CD1c-positive myeloid dendritic cell (primary cell): ENCODE results near the gene ULK1.
"Not testable (repeated sequence)": the region's sequence is repeated elsewhere in the genome, so short reads cannot be mapped to it uniquely, and the experiment has no call there.

ENCODE experiments used
- DNase-seq: peaks from one replicate; pipeline ENCODE4 v3.0.0-alpha.2; 2016; ENCODE audit errors: extremely low spot score

The ULK1 gene

DNA sequence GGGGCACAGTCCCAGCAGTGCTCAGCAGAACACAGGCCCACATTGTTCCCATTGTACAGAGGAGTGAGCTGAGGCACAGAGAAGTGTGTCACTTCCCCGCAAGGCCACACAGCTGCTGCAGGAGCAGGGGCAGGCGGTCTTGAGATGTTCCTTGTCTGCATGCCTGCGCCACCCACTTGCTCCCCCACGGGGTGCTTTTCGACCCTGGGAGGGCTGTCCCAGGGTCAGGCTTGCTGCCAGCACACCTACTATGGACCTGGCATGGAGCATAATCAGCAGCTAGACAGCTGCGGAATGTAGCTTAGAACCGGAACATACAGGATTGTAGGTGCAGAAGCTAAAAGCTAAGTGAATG is 47.5 kb downstream of the ULK1 start:
- no peak for DNase-seq

DNA sequence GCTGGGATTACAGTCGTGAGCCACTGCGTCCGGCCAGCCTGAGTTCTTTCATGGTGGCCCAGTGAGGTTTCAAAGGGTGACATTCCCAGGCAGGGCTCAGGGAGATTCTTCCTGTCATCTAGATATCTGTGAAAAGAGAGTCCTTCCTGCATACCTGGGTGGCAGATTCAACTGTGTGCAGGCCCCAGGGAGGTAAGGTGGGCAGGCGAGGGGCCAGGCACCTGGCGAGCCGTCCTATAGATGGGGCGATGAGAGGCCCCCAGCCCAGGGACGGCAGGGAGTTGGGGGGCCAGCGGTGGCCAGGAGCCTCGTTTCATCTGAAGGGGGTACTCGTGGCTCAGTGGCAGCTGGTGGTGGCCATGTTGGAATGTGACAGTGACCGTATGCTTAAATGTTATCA is 48.2 kb downstream of the ULK1 start:
- DNase-seq = no peak

DNA sequence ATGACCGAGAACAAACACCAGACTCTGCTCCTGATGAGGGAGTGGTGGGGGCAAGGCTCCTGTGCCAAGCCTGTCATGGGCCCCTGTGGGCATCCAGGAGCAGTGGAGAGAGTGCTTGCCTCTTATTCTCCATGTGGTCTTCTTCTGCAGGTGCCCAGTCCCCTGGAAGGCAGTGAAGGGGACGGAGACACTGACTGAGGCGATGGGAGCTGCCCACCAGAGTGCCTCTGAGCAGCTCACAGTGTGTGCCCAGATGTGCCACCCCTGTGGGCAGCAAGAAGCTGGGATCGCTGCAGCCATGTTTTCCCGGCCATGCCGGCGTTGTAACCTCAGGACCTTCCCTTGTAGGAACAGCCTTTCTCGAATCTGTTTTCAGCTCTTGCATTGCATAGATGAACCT is 49.0 kb downstream of the ULK1 start:
- DNase-seq = no peak

DNA sequence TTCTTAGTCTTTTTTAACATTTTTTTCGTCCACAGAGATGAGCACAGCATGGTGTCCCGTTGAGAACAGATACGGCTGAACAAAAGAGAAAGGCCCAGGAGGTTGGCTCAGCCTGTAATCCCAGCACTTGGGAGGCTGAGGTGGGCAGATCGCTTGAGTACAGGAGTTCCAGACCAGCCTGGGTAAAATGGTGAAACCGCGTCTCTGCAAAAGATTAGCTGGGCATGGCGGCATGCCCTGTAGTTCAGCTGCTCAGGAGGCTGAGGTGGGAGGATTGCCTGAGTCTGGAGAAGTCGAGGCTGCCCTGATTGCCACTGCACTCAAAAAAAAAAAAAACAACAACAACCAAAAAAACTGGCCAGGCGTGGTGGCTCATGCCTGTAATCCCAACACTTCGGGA is 49.5 kb downstream of the ULK1 start:
- no peak for DNase-seq

DNA sequence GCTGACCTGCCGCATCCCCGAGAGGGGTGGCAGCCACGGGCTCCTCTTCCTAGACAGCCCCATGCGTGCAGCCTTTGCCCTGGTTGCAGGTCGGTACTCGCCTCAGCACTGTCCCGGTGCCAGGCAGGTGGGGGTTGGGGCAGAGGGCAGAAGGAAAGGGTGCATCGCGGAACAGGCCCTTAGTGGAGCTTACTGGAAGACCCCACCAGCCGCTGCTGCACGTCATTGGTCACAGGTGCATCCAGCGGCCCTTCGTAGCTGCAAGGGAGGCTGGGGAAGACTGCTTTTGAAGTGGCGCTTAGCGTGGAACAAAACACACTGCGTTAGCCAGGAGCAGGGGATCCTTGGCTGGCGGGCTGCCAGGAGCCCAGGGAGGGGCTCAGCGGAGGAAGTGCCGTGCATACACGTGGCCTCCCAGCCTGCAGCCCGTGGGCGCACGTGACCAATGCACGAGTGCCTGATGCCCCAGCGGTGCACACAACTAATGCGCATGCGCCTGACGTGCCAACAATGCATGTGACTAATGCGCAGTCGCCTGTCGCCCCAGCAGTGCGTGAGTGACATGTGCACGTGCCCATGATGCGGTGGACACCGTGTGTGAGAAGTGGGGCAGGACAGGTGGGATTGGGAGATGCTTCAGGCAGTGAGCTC is 50.3 kb downstream of the ULK1 start:
- DNase-seq = no peak

DNA sequence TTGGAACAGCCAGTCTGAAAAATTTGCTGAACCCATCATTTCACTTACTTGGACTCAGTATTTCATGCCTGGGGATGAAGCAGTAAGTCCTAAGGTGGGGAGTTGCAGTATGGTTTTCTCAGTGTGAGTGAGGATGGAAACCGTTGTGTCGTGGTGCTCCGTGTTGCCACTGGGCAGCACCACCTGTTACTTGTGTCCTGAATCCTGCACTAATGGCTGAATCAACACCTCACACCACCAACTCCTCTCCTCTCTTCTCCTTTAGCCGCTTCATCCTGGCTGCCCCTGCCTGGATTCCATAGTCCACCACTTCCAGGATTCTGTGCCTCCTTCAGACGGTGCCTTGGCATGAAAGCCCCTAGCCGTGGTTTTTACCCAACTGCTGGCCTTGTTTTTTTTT is 52.3 kb downstream of the ULK1 start:
- DNase-seq = no peak

DNA sequence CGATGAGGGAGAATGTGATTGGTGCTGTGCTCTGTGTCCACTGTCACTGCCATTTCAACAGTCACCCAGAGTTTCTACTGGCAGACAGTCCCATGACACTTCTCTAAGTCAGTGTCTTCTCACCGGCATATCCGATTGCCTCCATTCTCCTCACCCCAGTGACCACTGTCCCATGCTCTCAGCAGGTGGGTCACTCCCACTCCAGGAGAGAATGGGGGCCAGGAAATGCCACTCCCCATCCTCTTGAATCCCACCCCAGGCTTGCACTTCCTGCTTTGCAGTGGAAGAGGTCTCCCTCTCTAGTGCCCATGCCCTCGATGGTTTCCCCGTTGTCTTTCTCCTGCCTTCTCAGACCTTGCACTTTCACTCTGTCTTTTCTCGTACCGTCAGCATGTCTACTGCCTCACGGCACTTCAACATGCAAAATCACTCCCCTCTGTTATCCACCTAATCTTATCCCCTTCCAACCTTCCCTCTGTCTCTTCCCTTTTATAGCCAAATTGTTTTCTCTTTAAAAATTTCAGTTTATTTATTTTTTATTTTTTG is 53.1 kb downstream of the ULK1 start:
- DNase-seq = no peak

DNA sequence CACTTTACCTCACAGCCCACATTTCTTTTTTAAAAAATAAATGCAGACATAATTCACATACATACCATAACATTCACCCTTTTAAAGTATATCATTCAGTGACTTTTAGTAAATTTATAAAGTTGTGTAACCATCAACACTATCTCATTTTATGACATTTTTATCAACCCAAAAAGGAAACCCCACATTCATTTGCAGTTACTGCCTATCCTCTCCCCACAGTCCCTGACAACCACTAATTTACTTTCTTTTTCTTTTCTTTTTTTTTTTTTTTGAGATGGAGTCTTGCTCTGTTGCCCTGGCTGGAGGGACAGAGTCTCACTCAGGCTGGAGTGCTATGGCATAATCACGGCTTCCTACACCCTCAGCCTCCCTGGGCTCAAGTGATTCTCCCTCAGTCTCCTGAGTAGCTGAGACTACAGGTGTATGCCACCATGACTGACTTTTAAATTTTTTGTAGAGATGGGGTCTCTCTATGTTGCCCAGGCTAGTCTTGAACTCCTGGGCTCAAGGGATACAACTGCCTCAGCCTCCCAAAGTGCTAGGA is 53.8 kb downstream of the ULK1 start:
- no peak for DNase-seq

DNA sequence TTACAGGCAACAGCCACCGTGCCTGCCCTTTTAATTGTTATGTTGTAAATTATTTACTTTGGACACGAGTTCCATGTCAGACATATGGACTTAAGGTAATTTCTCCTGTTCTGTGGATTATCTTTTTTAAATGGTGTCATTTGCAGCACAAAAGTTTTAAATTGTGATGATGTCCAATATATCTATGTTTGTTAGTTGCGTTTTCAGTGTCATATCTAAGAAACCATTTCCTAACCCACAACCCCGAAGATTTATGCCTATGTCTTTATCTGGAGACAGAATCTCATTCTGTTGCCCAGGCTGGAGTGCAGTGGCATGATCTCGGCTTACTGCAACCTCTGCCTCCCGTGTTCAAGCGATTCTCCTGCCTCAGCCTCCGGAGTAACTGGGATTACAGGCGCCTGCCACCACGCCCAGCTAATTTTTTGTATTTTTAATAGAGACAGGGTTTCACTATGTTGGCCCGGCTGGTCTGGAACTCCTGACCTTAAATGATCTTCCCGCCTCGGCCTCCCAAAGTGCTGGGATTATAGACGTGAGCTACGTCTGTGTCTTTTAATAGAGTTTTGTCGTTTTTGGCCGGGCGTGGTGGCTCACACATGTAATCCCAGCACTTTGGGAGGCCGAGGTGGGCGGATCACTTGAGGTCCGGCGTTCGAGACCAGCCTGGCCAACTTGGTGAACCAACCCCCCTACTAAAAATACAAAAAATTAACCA is 54.5 kb downstream of the ULK1 start:
- DNase-seq = not testable (repeated sequence)

DNA sequence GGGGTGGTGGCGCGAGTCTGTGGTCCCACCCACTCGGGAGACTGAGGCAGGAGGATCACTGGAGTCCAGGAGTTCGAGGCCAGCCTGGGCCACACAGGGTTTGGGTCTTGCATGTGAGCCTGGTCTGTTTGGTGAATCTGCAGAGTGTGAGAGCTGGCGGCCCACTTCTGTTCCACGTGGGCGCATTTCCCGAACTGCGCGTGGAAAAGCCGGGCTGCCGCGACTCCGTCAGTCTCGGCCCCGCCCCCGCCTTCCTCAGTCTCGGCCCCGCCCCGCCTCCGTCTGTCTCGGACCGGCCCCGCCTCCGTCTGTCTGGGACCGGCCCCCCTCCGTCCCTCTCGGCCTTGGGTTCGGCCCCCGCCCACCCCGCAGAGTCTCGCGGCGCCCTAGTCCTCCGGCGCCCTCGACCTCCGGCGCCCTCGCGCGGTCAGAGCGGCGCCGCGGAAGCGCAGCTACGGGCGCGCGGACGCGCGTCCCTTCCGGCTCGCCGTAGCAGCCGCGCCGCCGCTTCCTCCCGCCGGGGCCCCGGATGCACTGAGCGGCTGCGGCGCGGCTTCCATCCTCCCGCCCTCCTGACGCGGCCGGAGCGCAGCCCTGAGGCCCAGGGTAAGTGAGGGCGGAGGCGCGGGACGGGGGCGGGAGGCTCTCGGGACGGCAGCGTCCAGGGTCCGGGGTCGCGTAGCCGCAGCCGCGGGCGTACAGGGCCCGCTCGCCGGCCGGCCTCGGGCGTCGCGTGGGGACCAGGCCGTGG is 55.2 kb downstream of the ULK1 start, which contains the start of gene EP400:
Gene EP400 (plus strand): TSS at position 512 of the 751 bp plus-strand sequence. CDS start 10,678 bp downstream, outside the sequence.
- peak; percentile 98 for DNase-seq

DNA sequence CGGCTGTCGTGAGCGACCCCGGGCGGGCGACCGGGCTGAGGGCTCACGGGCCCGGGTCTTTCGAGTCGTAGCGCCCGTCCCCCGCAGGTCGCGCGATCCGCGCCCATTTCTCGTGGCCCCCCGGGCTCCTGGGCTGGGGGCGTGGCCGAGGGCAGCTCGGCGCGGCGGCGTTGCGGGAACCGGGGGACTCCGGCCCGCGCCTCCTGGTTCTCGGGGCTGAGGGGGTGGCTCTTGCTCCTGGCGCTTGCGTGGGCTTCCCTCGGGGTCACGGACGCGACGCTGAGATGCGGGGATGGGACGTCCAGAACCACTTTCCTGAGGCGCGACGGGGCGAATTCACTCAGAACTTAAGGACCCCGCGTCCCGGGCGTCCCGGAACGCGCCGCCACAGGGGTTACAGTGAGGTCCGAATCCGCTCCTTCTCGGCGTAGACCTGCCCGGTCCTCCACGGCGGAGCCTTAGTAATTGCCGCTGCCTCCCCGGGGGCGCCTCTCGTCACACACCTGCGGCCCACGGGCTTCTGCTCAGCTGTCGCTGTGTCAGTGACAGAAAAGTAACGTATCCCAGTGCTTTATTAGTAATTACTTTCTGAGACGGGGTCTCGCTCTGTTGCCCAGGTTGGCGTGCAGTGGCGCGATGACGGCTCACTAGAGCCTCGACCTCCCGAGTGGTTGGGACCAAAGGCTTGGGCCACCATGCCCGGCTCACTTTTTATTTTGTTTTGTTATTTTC is 55.9 kb downstream of the ULK1 start:
- DNase-seq = peak; percentile 37

DNA sequence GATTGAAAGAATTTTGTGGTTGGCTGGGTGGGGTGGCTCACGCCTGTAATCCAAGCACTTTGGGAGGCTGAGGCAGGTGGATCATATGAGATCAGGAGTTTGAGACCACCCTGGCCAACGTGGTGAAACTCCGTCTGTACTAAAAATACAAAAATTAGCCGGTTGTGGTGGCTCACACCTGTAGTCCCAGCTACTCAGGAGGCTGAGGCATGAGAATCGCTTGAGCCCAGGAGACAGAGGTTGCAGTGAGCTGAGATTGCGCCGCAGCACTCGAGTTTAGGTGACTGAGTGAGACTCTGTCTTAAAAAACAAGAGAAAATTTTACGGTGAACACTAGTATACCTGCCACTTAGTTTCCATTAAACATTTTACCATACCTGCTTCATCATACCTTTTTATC is 59.4 kb downstream of the ULK1 start:
- not testable (repeated sequence) for DNase-seq

DNA sequence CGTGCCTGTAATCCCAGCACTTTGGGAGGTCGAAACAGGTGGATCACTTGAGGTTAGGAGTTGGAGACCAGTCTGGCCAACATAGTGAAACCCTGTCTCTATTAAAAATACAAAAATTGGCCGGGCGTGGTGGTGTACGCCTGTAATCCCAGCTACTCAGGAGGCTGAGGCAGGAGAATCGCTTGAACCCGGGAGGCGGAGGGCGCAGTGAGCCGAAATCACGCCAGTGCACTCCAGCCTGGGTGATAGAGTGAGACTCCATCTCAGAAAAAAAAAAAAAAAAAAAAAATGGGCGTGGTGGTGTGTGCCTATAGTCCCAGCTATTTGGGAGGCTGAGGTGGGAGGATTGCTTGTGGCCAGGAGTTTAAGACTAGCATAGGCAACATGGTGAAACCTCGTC is 60.0 kb downstream of the ULK1 start:
- not testable (repeated sequence) for DNase-seq

DNA sequence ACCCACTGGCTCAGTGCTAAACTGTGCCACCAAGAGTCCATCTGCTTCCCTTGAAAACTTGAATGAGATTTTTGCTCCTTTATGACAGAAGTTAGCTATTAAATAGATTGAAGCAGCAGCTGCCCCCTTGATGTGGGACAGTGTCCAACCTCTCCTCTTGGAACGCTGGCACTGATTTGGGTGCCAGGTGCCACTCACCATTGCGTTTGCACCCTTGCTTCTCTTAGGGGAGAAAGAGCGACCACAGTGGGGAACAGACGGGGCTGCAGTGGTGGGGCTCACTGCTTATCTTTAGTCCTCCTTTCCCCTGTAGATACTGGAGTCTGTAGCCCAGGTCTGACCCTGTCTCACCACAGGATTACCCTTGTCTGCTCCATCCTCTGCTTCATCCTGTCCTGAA is 64.7 kb downstream of the ULK1 start:
- DNase-seq = no peak

DNA sequence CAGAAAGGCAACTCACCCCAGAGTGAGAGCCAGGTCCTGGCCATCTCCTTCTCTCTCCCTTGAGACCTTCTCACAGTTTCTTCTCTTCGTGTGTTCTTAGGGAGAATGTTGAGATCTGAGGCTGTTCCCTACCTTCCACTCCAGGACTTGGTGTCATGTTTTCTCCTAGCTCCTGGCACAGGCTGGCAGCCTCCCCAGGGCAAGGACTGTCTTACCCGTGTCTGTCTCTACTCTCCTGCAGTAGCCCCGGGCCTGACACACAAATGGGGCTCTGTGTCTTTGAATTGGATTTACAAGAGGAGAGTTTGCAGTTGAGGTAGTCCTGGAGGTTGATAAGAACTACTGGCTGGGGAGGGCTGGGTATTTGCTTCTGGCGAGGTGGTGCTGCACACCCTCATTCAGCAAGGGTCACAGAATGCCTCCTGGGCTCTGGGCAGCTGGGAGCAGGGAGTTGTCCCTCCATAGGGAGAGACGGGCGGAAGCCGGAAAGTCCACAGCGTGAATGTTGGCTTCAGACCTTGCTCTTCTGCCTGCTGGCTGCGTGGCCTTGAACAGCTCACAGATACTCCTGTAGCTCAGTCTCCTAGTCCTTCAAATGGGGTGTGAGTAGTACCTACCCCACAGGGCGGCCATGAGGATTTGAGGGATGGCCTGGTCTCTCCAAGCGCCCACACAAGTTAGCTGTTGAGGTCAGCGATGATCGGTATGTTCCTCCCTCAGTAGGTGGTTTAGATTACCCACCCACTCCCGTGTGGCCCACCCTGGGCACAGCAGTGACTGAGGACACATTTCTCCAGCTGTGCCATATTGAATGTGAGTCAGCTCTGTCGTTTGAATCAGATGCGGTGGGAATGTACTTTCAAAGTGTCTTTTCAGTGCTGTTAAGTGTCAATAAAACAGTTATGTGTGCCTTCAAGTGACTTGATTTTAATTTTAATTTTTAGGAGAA is 65.5 kb downstream of the ULK1 start:
- no peak for DNase-seq

DNA sequence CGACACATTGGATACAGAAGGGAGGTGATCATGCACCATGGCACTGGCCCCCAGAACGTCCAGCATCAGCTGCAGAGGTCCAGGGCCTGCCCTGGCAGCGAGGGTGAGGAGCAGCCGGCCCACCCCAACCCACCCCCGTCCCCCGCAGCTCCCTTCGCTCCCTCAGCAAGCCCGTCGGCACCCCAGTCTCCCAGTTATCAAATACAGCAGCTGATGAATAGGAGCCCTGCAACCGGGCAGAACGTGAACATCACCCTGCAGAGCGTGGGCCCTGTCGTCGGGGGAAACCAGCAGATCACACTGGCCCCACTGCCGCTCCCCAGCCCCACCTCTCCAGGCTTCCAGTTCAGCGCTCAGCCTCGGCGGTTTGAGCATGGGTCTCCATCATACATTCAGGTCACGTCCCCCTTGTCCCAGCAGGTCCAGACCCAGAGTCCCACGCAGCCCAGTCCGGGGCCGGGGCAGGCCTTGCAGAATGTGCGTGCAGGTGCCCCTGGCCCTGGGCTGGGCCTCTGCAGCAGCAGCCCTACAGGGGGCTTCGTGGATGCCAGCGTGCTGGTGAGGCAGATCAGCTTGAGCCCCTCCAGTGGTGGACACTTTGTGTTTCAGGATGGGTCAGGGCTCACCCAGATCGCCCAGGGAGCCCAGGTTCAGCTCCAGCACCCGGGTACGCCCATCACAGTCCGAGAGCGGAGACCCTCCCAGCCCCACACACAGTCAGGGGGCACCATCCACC is 66.3 kb downstream of the ULK1 start:
- not testable (repeated sequence) for DNase-seq

DNA sequence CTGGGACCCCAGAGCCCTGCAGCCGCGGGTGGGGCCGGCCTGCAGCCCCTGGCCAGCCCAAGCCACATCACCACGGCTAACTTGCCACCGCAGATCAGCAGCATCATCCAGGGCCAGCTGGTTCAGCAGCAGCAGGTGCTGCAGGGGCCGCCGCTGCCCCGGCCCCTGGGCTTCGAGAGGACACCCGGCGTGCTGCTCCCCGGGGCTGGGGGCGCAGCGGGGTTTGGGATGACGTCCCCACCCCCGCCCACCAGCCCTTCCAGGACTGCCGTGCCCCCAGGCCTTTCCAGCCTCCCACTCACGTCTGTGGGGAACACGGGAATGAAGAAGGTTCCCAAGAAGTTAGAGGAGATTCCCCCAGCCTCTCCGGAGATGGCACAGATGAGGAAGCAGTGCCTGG is 66.9 kb downstream of the ULK1 start:
- DNase-seq = not testable (repeated sequence)

DNA sequence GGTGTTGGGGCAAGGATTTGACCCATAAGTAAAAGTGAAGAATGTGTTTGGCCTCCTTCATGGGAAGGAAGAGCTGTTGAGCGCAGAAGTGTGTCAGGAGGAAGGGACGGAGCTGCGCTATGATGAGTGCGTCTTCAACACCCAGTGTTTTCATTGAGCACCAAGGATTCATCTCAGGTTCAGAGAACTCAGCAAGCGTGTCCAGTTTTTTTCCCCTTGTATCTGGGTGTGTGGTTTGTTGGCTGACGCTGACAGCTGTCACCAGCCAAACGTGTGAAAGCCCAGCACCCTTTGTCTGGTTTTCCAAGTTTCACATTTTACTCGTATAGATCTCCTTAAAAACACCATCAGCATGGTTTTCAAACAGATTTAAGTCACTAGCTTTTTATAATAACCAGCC is 67.6 kb downstream of the ULK1 start:
- DNase-seq = no peak

DNA sequence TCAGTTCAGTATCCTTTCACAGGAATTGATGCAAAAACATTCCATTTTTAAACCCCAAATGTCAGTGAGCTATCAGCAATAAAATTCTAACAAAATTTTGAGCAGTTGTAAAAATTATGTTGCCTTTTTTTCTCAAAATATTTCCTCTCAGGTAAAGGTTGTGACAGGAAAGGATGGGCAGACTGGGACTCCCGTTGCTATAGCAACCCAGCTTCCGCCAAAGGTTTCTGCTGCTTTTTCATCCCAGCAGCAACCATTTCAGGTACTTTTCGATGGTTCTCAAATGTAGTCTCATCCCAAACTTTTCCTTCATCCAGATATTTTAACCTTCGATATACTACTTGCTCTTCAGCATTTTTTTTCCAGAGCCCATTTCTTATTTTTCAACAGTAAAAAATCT is 69.0 kb downstream of the ULK1 start:
- no peak for DNase-seq

DNA sequence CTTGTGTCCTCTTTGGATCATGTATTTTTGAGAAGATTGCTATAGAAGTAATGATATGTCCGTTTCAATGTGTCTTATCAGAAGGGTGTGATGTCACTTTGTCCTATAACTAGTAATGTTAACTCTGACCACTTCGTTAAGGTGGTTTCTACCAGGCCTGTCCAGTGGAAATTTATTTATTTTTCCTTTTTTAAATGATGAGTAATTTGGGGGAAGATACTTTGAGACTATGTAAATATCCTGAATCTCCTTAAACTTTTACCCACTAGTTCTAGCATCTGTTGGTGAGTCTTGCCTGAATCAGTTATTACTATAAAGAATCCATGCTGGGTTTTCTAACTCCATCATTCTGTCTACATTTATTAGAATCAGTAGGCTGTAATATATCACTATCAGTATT is 70.7 kb downstream of the ULK1 start:
- DNase-seq = no peak
